NCI-H1092 treated with DMSO at 0.1 percent for 48 hours (cell line): ENCODE results near the gene XIRP2.
"Not testable (repeated sequence)": the region's sequence is repeated elsewhere in the genome, so short reads cannot be mapped to it uniquely, and the experiment has no call there.

Source experiments
- DNase-seq: peaks from one replicate; lab custom pipeline; 2025; lab: John Stamatoyannopoulos, UW

Gene XIRP2

GRCh38 chr2:167196461-167197252 lies 308.4 kb downstream of the XIRP2 start:
- DNase-seq = peak; percentile 49

GRCh38 chr2:167198009-167198408 lies 309.7 kb downstream of the XIRP2 start:
- DNase-seq = no peak

GRCh38 chr2:167198576-167198975 lies 310.3 kb downstream of the XIRP2 start:
- no peak for DNase-seq

- DNase-seq = no peak
These were observed 311.7 kb downstream of the XIRP2 start for GRCh38 chr2:167200019-167200418.

- DNase-seq = no peak
These were observed 321.5 kb downstream of the XIRP2 start for GRCh38 chr2:167209784-167210183.

GRCh38 chr2:167212014-167212648 lies 323.9 kb downstream of the XIRP2 start:
- peak; percentile 54 for DNase-seq

GRCh38 chr2:167215595-167215994 lies 327.3 kb downstream of the XIRP2 start:
- DNase-seq = no peak

GRCh38 chr2:167237478-167237877 lies 349.2 kb downstream of the XIRP2 start:
- no peak for DNase-seq

- DNase-seq = no peak
These were observed 352.4 kb downstream of the XIRP2 start for GRCh38 chr2:167240671-167241070.

GRCh38 chr2:167249197-167249596 lies 360.9 kb downstream of the XIRP2 start:
- DNase-seq = no peak

- DNase-seq = no peak
These were observed 364.7 kb downstream of the XIRP2 start for GRCh38 chr2:167253025-167253424.

- no peak for DNase-seq
These were observed 366.4 kb downstream of the XIRP2 start for GRCh38 chr2:167254721-167255120.

GRCh38 chr2:167258712-167259111 lies 370.4 kb downstream of the XIRP2 start:
- no peak for DNase-seq

- peak; percentile 1 for DNase-seq
These were observed 376.1 kb downstream of the XIRP2 start for GRCh38 chr2:167264380-167264779.

- no peak for DNase-seq
These were observed 376.7 kb downstream of the XIRP2 start for GRCh38 chr2:167265004-167265403.

GRCh38 chr2:167265722-167266121 lies 377.4 kb downstream of the XIRP2 start:
- DNase-seq = no peak

- not testable (repeated sequence) for DNase-seq
These were observed 380.0 kb downstream of the XIRP2 start for GRCh38 chr2:167268245-167268644.

GRCh38 chr2:167271932-167272331 lies 383.7 kb downstream of the XIRP2 start:
- no peak for DNase-seq

- DNase-seq = no peak
These were observed 386.8 kb downstream of the XIRP2 start for GRCh38 chr2:167275046-167275445.

- no peak for DNase-seq
These were observed 391.5 kb downstream of the XIRP2 start for GRCh38 chr2:167279810-167280209.

GRCh38 chr2:167287212-167287611 lies 398.9 kb downstream of the XIRP2 start:
- DNase-seq = no peak

GRCh38 chr2:167289651-167290410 lies 401.6 kb downstream of the XIRP2 start:
- DNase-seq = no peak
